WI38 (cell line): ENCODE data around the gene UNC119.

Source experiments
- H3K4me3 ChIP-seq: 2 replicates; pipeline ENCODE4 v1.5.1; 2011; ENCODE audit warnings: low read depth, mild to moderate bottlenecking, control low read depth, low read length
- TF ChIP-seq, protein P1 (sequence below): IDR thresholded peaks from 2 replicates; pipeline ENCODE4 v1.5.1; 2012; ENCODE audit warnings: low read depth, mild to moderate bottlenecking, control low read depth, low read length

The UNC119 gene

GRCh38 chr17:28513476-28513875 is 38.9 kb downstream of the UNC119 start:
- H3K4me3 ChIP-seq = no peak overlapping the region
- TF ChIP-seq, protein P1, sequence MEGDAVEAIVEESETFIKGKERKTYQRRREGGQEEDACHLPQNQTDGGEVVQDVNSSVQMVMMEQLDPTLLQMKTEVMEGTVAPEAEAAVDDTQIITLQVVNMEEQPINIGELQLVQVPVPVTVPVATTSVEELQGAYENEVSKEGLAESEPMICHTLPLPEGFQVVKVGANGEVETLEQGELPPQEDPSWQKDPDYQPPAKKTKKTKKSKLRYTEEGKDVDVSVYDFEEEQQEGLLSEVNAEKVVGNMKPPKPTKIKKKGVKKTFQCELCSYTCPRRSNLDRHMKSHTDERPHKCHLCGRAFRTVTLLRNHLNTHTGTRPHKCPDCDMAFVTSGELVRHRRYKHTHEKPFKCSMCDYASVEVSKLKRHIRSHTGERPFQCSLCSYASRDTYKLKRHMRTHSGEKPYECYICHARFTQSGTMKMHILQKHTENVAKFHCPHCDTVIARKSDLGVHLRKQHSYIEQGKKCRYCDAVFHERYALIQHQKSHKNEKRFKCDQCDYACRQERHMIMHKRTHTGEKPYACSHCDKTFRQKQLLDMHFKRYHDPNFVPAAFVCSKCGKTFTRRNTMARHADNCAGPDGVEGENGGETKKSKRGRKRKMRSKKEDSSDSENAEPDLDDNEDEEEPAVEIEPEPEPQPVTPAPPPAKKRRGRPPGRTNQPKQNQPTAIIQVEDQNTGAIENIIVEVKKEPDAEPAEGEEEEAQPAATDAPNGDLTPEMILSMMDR = no peak

- TF ChIP-seq, protein P1 = no peak
- no peak overlapping the region for H3K4me3 ChIP-seq
Observed at GRCh38 chr17:28511858-28512461, 40.5 kb downstream of the UNC119 start.

DNA sequence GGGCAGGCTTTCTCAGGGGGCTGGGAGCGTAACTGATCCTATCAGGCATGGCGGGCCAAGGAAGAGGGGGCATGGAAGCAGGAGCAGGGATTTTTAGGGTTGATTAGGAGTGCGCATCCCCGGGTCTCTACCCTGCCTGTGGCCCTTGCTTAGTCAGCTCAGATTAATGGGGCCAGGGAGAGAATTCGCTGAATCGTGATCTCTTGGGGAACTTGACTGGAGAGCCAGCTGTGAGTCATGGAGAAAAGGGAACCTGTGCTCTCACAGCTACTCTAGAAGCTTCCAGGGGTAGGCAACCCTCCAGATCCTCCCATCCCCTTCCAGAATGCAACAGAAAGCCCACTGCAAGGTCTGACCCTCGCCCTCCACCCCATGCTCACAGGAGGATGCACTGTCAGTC is 42.6 kb downstream of the UNC119 start:
- TF ChIP-seq, protein P1 = no peak
- H3K4me3 ChIP-seq = no peak overlapping the region

DNA sequence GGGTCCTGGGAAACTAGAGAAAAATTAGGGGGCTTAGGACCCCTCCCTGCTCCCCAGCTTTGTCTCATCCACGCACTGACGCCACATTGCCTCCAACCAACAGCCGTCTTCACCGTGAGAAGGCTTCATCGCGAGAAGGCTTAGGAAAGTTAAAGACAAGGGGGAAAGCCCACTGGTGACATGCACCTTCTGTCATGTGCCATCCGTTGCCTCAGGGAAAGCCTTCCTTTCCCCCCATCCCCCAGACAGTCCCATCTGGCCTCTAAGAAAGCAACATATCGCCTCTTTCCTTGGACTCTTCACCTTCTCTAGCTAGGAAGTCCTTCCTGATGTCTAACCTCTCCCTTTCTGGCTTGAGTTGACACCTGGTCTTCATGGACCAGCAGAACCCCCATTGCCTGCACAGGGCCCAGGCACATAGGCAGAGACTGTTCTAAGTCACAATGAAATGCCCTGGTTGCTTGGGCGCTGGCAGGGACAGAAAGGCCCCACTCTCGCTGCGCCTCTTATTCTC is 44.2 kb downstream of the UNC119 start:
- H3K4me3 ChIP-seq = no peak overlapping the region
- TF ChIP-seq, protein P1 = no peak

DNA sequence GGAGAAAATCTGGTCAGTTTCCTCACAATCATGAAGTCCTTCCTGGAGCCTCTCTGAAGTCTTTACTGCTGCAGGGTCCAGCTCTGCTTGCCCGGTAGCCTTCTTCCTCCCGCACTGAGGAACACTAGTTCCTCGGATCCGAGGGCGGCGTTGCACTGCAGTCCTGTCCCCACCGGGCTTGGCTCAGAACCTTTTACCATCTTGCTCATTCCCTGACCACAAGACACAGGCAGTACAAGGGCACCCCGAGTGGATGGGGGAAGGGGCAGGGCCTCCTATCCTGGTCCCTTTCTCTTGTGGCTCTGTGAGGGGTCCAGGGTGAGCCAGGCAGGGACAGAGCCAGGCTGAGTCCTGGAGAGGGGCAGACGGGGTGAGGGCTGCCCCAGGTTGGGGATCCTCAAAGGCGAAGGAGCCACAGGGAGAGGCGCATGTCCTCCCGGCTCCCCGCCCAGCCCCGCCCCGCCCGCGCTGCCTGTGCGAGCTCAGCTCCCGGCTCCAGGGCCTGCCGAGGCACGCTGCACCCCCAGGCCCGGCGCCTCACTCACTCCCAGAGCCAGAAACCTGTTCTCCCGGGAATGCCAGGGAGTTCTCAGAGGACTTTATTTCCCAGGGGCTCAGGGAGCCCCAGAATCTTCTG is 44.7 kb downstream of the UNC119 start:
- H3K4me3 ChIP-seq = no peak overlapping the region
- TF ChIP-seq, protein P1 = no peak

DNA sequence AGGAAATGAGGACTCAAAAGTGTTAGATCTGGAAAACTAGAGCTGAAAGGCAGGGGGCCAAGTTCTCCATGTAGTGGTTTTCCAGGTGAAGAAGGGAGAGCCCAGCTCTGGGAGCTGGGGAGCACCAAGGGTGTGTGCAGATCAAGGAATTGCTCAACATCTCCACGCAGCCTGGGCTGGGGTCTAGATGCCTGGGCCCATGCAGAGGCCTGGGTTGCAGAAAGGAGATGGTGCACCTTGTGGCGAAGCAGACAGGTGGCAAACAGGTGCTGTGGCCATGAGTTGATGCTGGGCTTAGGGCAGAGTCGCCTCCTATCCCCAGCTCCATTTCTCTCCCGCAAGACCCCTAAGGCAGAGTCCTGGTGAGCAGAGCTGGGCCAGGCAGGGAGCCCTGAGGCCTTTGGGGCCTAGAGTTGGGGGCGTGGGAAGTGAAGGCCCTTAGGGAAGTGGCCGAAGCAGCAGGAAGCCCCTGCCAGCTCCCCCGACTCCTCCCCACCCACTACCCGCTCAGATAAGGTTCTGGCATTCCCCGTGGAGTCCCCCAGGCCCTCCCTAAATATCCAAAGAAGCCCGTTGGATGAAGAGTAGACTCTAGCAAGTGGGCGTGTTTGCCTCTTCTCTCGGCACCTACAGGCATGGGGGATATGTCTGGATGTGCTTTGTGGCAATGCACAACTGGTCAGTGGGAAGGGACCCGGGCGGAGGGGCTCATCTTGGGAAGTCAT is 45.5 kb downstream of the UNC119 start:
- no peak overlapping the region for H3K4me3 ChIP-seq
- TF ChIP-seq, protein P1 = no peak

- H3K4me3 ChIP-seq = no peak within 1 kb of the TSS
- TF ChIP-seq, protein P1 = no peak
Observed at GRCh38 chr17:28505986-28506665, 46.3 kb downstream of the UNC119 start, which contains the start of gene FOXN1. Gene FOXN1 (plus strand): TSS chr17:28506348. CDS start chr17:28523970, 17,622 bp downstream.
